Neural cell (in vitro differentiated cells): ENCODE measurements around the gene MT1HL1. TPM values are rescaled to one million over a fixed set of nuclear protein-coding genes. Genes with fewer than 3 reads are reported as not detected.
"Not testable (repeated sequence)": the region's sequence is repeated elsewhere in the genome, so short reads cannot be mapped to it uniquely, and the experiment has no call there.

Source experiments
- H2AFZ ChIP-seq: fragments of 200-600, 300-800 bp; sonication (generic), shearing (Covaris generic); 2 replicates; pipeline ENCODE4 v1.6.0; 2014; ENCODE audit warnings: low read depth, mild to moderate bottlenecking, antibody characterized with exemption, low read length, moderate library complexity
- H3F3A ChIP-seq: fragments of 200-600 bp; shearing (Covaris generic); 2 replicates; pipeline ENCODE4 v1.6.1; 2016; ENCODE audit warnings: mild to moderate bottlenecking, moderate library complexity, mixed read lengths, antibody characterized with exemption, low read length; ENCODE audit not compliant: insufficient read depth, poor library complexity, severe bottlenecking
- H3K27ac ChIP-seq: fragments of 200-600, 300-800 bp; sonication (generic), shearing (Covaris generic); 2 replicates; pipeline ENCODE4 v1.5.1; 2014; ENCODE audit warnings: mild to moderate bottlenecking, low read length, moderate library complexity
- H3K27me3 ChIP-seq: fragments of 300-800, 200-600 bp; sonication (generic), shearing (Covaris generic); 2 replicates; pipeline ENCODE4 v1.6.0; 2014; ENCODE audit warnings: mild to moderate bottlenecking, low read depth, low read length, moderate library complexity; ENCODE audit not compliant: insufficient read depth
- H3K36me3 ChIP-seq: fragments of 300-800, 200-600 bp; sonication (generic), shearing (Covaris generic); 2 replicates; pipeline ENCODE4 v1.5.1; 2014; ENCODE audit warnings: mild to moderate bottlenecking, antibody characterized with exemption, low read length, moderate library complexity; ENCODE audit not compliant: insufficient read depth
- H3K4me2 ChIP-seq: fragments of 300-800, 200-600 bp; sonication (generic), shearing (Covaris generic); 2 replicates; pipeline ENCODE4 v1.6.0; 2014; ENCODE audit warnings: mild to moderate bottlenecking, low read length
- H3K4me3 ChIP-seq: fragments of 300-800, 200-600 bp; sonication (generic), shearing (Covaris generic); 2 replicates; pipeline ENCODE4 v1.5.1; 2014; ENCODE audit warnings: mild to moderate bottlenecking, low read length, moderate library complexity
- H3K79me2 ChIP-seq: fragments of 200-600 bp; shearing (Covaris generic); replicated peaks from 2 replicates; pipeline ENCODE4 v1.6.0; 2014; ENCODE audit warnings: mild to moderate bottlenecking, low read length, moderate library complexity; ENCODE audit not compliant: insufficient read depth
- H3K9ac ChIP-seq: fragments of 300-800, 200-600 bp; sonication (generic), shearing (Covaris generic); 2 replicates; pipeline ENCODE4 v1.6.1; 2016; ENCODE audit warnings: mild to moderate bottlenecking, low read length, mixed read lengths
- H3K9me2 ChIP-seq: fragments of 200-600 bp; shearing (Covaris generic); 2 replicates; pipeline ENCODE4 v1.6.1; 2016; ENCODE audit warnings: mild to moderate bottlenecking, low read length, mixed read lengths; ENCODE audit not compliant: insufficient read depth
- H3K9me3 ChIP-seq: fragments of 200-600, 300-800 bp; sonication (generic), shearing (Covaris generic); 2 replicates; pipeline ENCODE4 v1.6.1; 2016; ENCODE audit warnings: mild to moderate bottlenecking, mixed run types, low read length, moderate library complexity, mixed read lengths
- H4K20me1 ChIP-seq: fragments of 200-600 bp; shearing (Covaris generic); 2 replicates; pipeline ENCODE4 v1.6.1; 2016; ENCODE audit warnings: mild to moderate bottlenecking, mixed run types; ENCODE audit not compliant: insufficient read depth
- EP300 ChIP-seq: fragments of 450-650 bp; conservative IDR thresholded peaks from 2 replicates; pipeline ENCODE4 v1.6.1; 2014; ENCODE audit warnings: antibody characterized with exemption, mild to moderate bottlenecking, moderate library complexity; ENCODE audit not compliant: poor library complexity, severe bottlenecking
- EZH2 ChIP-seq: fragments of 200-600, 300-800 bp; shearing (Covaris generic), sonication (generic); IDR thresholded peaks from 2 replicates; pipeline ENCODE4 v1.6.1; 2014; ENCODE audit warnings: antibody characterized with exemption, low read length, borderline replicate concordance, mild to moderate bottlenecking; ENCODE audit not compliant: insufficient read depth, poor library complexity, severe bottlenecking
- MXI1 ChIP-seq: fragments of 450-650 bp; conservative IDR thresholded peaks from 2 replicates; pipeline ENCODE4 v1.6.1; 2014; ENCODE audit warnings: antibody characterized with exemption, mild to moderate bottlenecking; ENCODE audit not compliant: poor library complexity, severe bottlenecking
- POLR2AphosphoS5 ChIP-seq: IDR thresholded peaks from 2 replicates; pipeline ENCODE4 v1.6.1; 2012
- RAD21 ChIP-seq: fragments of 450-650 bp; conservative IDR thresholded peaks from 2 replicates; pipeline ENCODE4 v1.6.1; 2014; ENCODE audit warnings: antibody characterized with exemption, mild to moderate bottlenecking, moderate library complexity
- SMC3 ChIP-seq: fragments of 450-650 bp; conservative IDR thresholded peaks from 2 replicates; pipeline ENCODE4 v1.6.1; 2014; ENCODE audit warnings: antibody characterized with exemption, mild to moderate bottlenecking, moderate library complexity; ENCODE audit not compliant: poor library complexity
- TAF1 ChIP-seq: IDR thresholded peaks from 2 replicates; pipeline ENCODE4 v1.6.1; 2012; ENCODE audit warnings: low read depth
- polyA plus RNA-seq: library from polyadenylated mRNA; depleted of rRNA; stranded (reverse); fragments of >200 nt; gene quantifications from 2 replicates; pipeline ENCODE4 v1.2.3, GENCODE V29; 2014
- TF ChIP-seq, protein P1 (sequence below): IDR thresholded peaks from 2 replicates; pipeline ENCODE4 v1.6.1; 2012; ENCODE audit warnings: borderline replicate concordance
- TF ChIP-seq, protein P2 (sequence below): fragments of 450-650 bp; IDR thresholded peaks from 2 replicates; pipeline ENCODE4 v1.5.1; 2014; ENCODE audit warnings: antibody characterized with exemption, mild to moderate bottlenecking, moderate library complexity; ENCODE audit not compliant: poor library complexity, severe bottlenecking

The MT1HL1 gene
- polyA plus RNA-seq, 1 donor from 2014 or later, result not detected

DNA sequence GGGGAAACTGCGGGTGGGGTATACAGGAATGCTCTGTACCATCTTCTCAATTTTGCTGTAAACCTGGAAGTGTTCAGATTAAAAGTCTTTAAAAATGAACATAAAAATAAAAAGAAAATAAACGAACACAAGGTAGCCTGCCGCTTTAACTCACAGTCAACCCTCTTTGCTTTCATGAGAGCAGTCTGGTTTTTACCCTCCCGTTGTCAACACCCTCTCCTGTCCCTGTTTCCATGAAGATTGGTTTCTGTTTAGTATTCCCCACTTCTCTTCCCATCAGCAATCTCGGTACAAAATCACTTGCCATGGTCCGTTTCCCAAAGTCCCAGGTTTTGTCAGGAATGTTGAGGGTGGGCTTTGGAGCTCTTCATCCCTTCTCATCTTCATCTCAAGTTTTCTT lies 28.8 kb downstream of the MT1HL1 start:
- H3K9me3 ChIP-seq, result no peaks in the 10 kb centered on the region
- H2AFZ ChIP-seq, result no peak overlapping the region
- no peak overlapping the region for H3K27ac ChIP-seq
- no peak for TF ChIP-seq EZH2
- no peak for TF ChIP-seq EP300
- no peak for TF ChIP-seq POLR2AphosphoS5
- TF ChIP-seq, protein P1, sequence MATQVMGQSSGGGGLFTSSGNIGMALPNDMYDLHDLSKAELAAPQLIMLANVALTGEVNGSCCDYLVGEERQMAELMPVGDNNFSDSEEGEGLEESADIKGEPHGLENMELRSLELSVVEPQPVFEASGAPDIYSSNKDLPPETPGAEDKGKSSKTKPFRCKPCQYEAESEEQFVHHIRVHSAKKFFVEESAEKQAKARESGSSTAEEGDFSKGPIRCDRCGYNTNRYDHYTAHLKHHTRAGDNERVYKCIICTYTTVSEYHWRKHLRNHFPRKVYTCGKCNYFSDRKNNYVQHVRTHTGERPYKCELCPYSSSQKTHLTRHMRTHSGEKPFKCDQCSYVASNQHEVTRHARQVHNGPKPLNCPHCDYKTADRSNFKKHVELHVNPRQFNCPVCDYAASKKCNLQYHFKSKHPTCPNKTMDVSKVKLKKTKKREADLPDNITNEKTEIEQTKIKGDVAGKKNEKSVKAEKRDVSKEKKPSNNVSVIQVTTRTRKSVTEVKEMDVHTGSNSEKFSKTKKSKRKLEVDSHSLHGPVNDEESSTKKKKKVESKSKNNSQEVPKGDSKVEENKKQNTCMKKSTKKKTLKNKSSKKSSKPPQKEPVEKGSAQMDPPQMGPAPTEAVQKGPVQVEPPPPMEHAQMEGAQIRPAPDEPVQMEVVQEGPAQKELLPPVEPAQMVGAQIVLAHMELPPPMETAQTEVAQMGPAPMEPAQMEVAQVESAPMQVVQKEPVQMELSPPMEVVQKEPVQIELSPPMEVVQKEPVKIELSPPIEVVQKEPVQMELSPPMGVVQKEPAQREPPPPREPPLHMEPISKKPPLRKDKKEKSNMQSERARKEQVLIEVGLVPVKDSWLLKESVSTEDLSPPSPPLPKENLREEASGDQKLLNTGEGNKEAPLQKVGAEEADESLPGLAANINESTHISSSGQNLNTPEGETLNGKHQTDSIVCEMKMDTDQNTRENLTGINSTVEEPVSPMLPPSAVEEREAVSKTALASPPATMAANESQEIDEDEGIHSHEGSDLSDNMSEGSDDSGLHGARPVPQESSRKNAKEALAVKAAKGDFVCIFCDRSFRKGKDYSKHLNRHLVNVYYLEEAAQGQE, result no peak
- TF ChIP-seq RAD21, result no peak
- no peak for TF ChIP-seq MXI1
- no peak for TF ChIP-seq SMC3
- TF ChIP-seq, protein P2, sequence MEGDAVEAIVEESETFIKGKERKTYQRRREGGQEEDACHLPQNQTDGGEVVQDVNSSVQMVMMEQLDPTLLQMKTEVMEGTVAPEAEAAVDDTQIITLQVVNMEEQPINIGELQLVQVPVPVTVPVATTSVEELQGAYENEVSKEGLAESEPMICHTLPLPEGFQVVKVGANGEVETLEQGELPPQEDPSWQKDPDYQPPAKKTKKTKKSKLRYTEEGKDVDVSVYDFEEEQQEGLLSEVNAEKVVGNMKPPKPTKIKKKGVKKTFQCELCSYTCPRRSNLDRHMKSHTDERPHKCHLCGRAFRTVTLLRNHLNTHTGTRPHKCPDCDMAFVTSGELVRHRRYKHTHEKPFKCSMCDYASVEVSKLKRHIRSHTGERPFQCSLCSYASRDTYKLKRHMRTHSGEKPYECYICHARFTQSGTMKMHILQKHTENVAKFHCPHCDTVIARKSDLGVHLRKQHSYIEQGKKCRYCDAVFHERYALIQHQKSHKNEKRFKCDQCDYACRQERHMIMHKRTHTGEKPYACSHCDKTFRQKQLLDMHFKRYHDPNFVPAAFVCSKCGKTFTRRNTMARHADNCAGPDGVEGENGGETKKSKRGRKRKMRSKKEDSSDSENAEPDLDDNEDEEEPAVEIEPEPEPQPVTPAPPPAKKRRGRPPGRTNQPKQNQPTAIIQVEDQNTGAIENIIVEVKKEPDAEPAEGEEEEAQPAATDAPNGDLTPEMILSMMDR, result no peak
- no peak for TF ChIP-seq TAF1
- no peak overlapping the region for H3K4me3 ChIP-seq
- H3K9ac ChIP-seq, result no peak overlapping the region
- H3K79me2 ChIP-seq, result no peaks in the 10 kb centered on the region
- no peaks in the 10 kb centered on the region for H3K9me2 ChIP-seq
- H3K36me3 ChIP-seq, result no peaks in the 10 kb centered on the region
- H3F3A ChIP-seq, result no peaks in the 10 kb centered on the region
- H4K20me1 ChIP-seq, result no peaks in the 10 kb centered on the region
- no peaks in the 10 kb centered on the region for H3K27me3 ChIP-seq
- no peak overlapping the region for H3K4me2 ChIP-seq

DNA sequence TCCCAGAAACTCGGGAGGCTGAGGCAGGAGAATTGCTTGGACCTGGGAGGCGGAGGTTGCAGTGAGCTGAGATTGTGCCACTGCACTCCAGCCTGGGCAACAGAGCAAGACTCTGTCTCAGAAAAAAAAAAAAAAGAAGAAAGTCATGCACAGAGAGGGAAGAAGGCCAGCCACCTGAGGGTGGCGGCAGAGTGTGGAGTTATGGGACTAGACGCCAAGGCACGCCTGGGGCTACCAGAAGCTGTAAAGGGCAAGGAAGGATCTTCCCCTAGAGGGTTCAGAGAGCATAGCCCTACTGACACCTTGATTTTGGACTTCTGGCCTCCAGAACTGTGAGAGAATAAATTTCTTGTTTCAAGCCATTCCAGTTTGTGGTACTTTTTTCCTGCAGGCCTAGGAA lies 30.2 kb downstream of the MT1HL1 start:
- not testable (repeated sequence) for H4K20me1 ChIP-seq, H3K79me2 ChIP-seq, H3K9me2 ChIP-seq

DNA sequence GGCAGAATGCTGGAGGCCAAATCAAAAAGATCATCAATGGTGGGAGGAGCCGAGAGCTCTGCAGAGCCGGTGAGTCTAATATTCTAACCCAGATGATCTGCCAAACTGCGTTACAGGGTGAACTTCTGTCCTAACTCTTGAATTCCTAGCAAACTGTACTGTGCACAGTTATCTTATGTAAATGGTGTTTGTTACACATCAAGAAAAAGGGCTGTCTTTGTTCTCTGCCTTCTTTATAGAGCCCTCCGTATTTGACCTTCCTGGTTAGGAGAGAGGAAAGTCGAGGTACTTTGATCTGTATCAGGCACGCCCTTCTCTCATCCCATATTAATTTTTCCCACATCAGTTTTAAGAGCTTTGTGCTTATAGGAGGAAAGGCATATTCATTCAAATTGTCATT lies 37.6 kb downstream of the MT1HL1 start:
- no peaks in the 10 kb centered on the region for H4K20me1 ChIP-seq
- no peak overlapping the region for H2AFZ ChIP-seq
- TF ChIP-seq SMC3 (no peak), MXI1 (no peak), EZH2 (no peak), TAF1 (no peak), RAD21 (no peak), EP300 (no peak), POLR2AphosphoS5 (no peak)
- TF ChIP-seq, protein P1, result no peak
- TF ChIP-seq, protein P2, result no peak
- H3K79me2 ChIP-seq, result no peaks in the 10 kb centered on the region
- H3K36me3 ChIP-seq, result no peaks in the 10 kb centered on the region
- H3F3A ChIP-seq, result no peaks in the 10 kb centered on the region
- no peak overlapping the region for H3K27ac ChIP-seq
- H3K9me2 ChIP-seq, result no peaks in the 10 kb centered on the region
- no peak overlapping the region for H3K4me2 ChIP-seq
- no peak overlapping the region for H3K4me3 ChIP-seq
- no peaks in the 10 kb centered on the region for H3K27me3 ChIP-seq
- no peaks in the 10 kb centered on the region for H3K9me3 ChIP-seq
- no peak overlapping the region for H3K9ac ChIP-seq

More for the DNA sequence above, 30.2 kb downstream of the MT1HL1 start:
- H3K9ac ChIP-seq, H3K27me3 ChIP-seq, H3K4me2 ChIP-seq, H3K9me3 ChIP-seq, H2AFZ ChIP-seq, H3F3A ChIP-seq, H3K4me3 ChIP-seq, H3K36me3 ChIP-seq, H3K27ac ChIP-seq: not testable (repeated sequence)
